Cardiac muscle cell (in vitro differentiated cells and primary cell): ENCODE measurements around the gene ADAMTS18. TPM values are rescaled to one million over a fixed set of nuclear protein-coding genes. Genes with fewer than 3 reads are reported as not detected.

Experiments used
- DNase-seq, 2 donors: peaks; one replicate each; pipeline versions ENCODE4 v3.0.0 to v3.0.0-alpha.2; 2010 to 2017; ENCODE audit warnings: low read depth in 1 of 2, low spot score in 1 of 2
- H3K27ac ChIP-seq: fragments of 200-600 bp; sonication (generic); 2 replicates; pipeline ENCODE4 v1.5.1; 2016
- H3K27me3 ChIP-seq: fragments of 200-600 bp; sonication (generic); 2 replicates; pipeline ENCODE4 v1.6.0; 2016; ENCODE audit warnings: control low read depth
- H3K36me3 ChIP-seq: fragments of 200-600 bp; sonication (generic); 2 replicates; pipeline ENCODE4 v1.5.1; 2016; ENCODE audit warnings: control low read depth
- H3K4me1 ChIP-seq: fragments of 200-600 bp; sonication (generic); 2 replicates; pipeline ENCODE4 v1.8.1; 2017; ENCODE audit warnings: low read depth, mild to moderate bottlenecking, mixed run types
- H3K4me3 ChIP-seq: fragments of 200-600 bp; sonication (generic); 2 replicates; pipeline ENCODE4 v1.5.1; 2016; ENCODE audit warnings: mild to moderate bottlenecking
- H3K9me3 ChIP-seq: fragments of 200-600 bp; sonication (generic); 2 replicates; pipeline ENCODE4 v1.5.1; 2017; ENCODE audit warnings: low read depth, mild to moderate bottlenecking, control low read depth
- polyA plus RNA-seq: library from polyadenylated mRNA; unstranded; fragments of >200 nt; fragmentation: Nextera tagmentation; extraction: Ambion mirVana; gene quantifications from 2 replicates; pipeline ENCODE4 v1.2.1, GENCODE V29; 2016
- total RNA-seq: library from RNA; depleted of rRNA; stranded (reverse); fragments of >200 nt; gene quantifications from 2 replicates; pipeline ENCODE4 v1.2.3, GENCODE V29; 2016
- TF ChIP-seq, protein P1 (sequence below): IDR thresholded peaks from 2 replicates; pipeline ENCODE4 v1.5.1; 2012; ENCODE audit warnings: low read depth, mild to moderate bottlenecking, low read length

Gene ADAMTS18
- total and polyA plus RNA-seq, 2 experiments from 2014 or later = 0.06 TPM; not detected in 1

- DNase-seq = no peak
- Histone ChIP-seq H3K36me3 (no peaks in the 10 kb centered on the region), H3K9me3 (no peaks in the 10 kb centered on the region), H3K27me3 (no peaks in the 10 kb centered on the region), H3K4me1 (no peaks in the 10 kb centered on the region), H3K27ac (no peak overlapping the region), H3K4me3 (no peak overlapping the region)
- TF ChIP-seq, protein P1, sequence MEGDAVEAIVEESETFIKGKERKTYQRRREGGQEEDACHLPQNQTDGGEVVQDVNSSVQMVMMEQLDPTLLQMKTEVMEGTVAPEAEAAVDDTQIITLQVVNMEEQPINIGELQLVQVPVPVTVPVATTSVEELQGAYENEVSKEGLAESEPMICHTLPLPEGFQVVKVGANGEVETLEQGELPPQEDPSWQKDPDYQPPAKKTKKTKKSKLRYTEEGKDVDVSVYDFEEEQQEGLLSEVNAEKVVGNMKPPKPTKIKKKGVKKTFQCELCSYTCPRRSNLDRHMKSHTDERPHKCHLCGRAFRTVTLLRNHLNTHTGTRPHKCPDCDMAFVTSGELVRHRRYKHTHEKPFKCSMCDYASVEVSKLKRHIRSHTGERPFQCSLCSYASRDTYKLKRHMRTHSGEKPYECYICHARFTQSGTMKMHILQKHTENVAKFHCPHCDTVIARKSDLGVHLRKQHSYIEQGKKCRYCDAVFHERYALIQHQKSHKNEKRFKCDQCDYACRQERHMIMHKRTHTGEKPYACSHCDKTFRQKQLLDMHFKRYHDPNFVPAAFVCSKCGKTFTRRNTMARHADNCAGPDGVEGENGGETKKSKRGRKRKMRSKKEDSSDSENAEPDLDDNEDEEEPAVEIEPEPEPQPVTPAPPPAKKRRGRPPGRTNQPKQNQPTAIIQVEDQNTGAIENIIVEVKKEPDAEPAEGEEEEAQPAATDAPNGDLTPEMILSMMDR = no peak
Observed at GRCh38 chr16:77317059-77317458, 117.8 kb downstream of the ADAMTS18 start.

- Histone ChIP-seq H3K27ac (no peak overlapping the region), H3K4me1 (peaks cover 6% of the 10 kb centered on the region), H3K36me3 (no peaks in the 10 kb centered on the region), H3K4me3 (no peak overlapping the region), H3K27me3 (no peaks in the 10 kb centered on the region), H3K9me3 (no peaks in the 10 kb centered on the region)
- TF ChIP-seq, protein P1 = no peak
- no peak for DNase-seq
Observed at GRCh38 chr16:77310877-77311276, 124.0 kb downstream of the ADAMTS18 start.

DNA sequence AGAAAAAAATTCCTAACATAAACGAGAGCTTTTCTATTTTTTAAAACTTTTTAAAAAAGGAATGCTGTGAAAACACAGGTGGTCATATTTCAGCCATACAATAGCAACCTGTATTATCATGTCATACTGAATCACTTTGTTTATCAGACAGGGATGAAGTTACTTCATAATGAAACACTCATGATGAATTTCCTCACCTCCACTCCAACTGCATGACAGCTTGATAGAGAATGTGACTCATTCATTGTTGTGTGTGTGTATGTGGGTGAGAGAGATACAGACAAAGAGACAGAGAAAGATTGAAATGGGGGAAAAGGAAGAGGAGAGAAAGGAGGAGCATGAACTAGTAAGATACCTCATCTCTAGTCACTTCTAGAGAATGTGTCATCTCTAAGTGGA lies 126.7 kb downstream of the ADAMTS18 start:
- no peak overlapping the region for H3K4me3 ChIP-seq
- no peaks in the 10 kb centered on the region for H3K27me3 ChIP-seq
- H3K27ac ChIP-seq = no peak overlapping the region
- H3K36me3 ChIP-seq = no peaks in the 10 kb centered on the region
- peaks cover 6% of the 10 kb centered on the region for H3K4me1 ChIP-seq
- H3K9me3 ChIP-seq = no peaks in the 10 kb centered on the region
- TF ChIP-seq, protein P1 = no peak
- peak in 1 of 2 donors; percentile 70 for DNase-seq

DNA sequence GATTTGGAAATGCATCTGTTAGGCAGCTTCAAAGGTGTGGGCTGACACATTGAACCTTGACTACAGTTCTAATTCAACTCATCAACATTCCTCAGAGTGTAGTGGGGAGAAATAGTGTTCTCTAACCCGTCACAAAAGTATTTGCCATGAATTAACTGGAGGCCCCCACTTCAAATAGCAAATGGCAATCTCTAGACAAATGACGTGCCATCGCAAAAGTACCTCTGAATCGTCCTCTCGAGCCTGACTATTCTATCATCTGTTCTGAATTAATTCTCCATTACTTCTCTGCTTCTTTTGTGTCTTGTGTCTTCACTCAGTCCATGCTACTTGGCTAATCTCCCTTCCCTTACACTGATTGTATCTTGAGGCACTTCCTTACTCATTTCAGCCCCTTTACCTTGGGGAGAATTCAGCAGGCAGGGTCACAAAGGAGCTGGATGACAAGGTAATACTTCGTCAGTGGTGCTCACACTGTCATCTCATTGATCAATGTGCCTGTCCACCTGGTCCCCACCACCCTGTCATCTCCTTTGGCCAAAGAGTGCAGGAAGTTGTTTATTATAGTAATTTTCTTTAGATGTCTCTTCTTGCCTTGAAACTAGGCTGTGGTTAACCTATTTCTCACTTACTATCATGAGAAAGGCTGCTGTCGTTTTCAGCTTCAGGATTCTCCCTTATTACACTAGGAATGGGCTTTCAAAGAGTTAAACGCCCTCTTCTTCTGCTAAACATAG lies 127.2 kb downstream of the ADAMTS18 start:
- Histone ChIP-seq H3K27me3 (no peaks in the 10 kb centered on the region), H3K9me3 (no peaks in the 10 kb centered on the region), H3K36me3 (no peaks in the 10 kb centered on the region), H3K4me3 (no peak overlapping the region), H3K4me1 (peaks cover 6% of the 10 kb centered on the region), H3K27ac (no peak overlapping the region)
- TF ChIP-seq, protein P1 = no peak
- no peak for DNase-seq

DNA sequence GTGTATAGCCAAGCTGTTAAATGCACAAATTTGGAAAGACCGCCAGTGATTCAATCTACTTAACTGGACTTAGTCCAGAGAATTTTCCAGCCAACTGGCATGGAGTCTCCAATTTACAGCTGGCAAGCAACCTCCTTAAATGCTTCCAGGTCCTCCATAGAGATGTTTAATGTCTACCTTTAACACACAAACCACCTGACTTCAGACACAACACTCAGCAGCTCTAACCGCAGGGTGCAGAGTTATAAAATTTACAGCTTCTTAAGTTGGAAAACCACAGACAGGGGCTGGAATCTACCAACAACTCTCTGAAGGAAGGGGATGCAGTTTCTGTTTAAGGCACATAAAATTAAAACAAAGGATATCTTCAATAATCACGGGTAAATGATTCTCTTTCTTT lies 128.8 kb downstream of the ADAMTS18 start:
- no peak overlapping the region for H3K27ac ChIP-seq
- no peaks in the 10 kb centered on the region for H3K9me3 ChIP-seq
- H3K4me3 ChIP-seq = no peak overlapping the region
- TF ChIP-seq, protein P1 = no peak
- no peak for DNase-seq
- H3K36me3 ChIP-seq = no peaks in the 10 kb centered on the region
- H3K27me3 ChIP-seq = no peaks in the 10 kb centered on the region
- peaks cover 6% of the 10 kb centered on the region for H3K4me1 ChIP-seq
